ENCODE data around the gene PRR22.

Gene PRR22

GRCh38 chr19:5814123-5814851, 29.7 kb upstream of the PRR22 start:
- ATAC-seq, result no peak
- DNase-seq, result no peak

GRCh38 chr19:5811117-5811516, 26.6 kb upstream of the PRR22 start:
- DNase-seq (no peak), ATAC-seq (no peak)

- ATAC-seq (no peak), DNase-seq (no peak)
Measured at GRCh38 chr19:5809469-5809868, 24.9 kb upstream of the PRR22 start.

GRCh38 chr19:5809053-5809452, 24.5 kb upstream of the PRR22 start:
- DNase-seq (no peak), ATAC-seq (no peak)

GRCh38 chr19:5808120-5808816, 23.7 kb upstream of the PRR22 start:
- no peak for DNase-seq
- ATAC-seq, result no peak

- DNase-seq (no peak), ATAC-seq (no peak)
Measured at GRCh38 chr19:5806905-5807304, 22.4 kb upstream of the PRR22 start.

GRCh38 chr19:5806133-5806489, 21.6 kb upstream of the PRR22 start:
- ATAC-seq (no peak), DNase-seq (no peak)

GRCh38 chr19:5805462-5806132, 21.1 kb upstream of the PRR22 start:
- ATAC-seq (no peak), DNase-seq (peak; percentile 79)

- peak; percentile 58 for DNase-seq
- ATAC-seq, result no peak
Measured at GRCh38 chr19:5804516-5805461, 20.2 kb upstream of the PRR22 start, which contains the start of gene NRTN. Gene NRTN (plus strand): TSS chr19:5805067. CDS start chr19:5824166, 19,099 bp downstream.

- ATAC-seq (peak; percentile 95), DNase-seq (peak; percentile 99)
Measured at GRCh38 chr19:5803752-5804515, 19.4 kb upstream of the PRR22 start.

GRCh38 chr19:5803441-5803751, 18.9 kb upstream of the PRR22 start:
- no peak for DNase-seq
- ATAC-seq, result no peak

- ATAC-seq (no peak), DNase-seq (peak; percentile 53)
Measured at GRCh38 chr19:5801796-5802619, 17.5 kb upstream of the PRR22 start.

- ATAC-seq (no peak), DNase-seq (no peak)
Measured at GRCh38 chr19:5800361-5801270, 16.1 kb upstream of the PRR22 start.

- DNase-seq (no peak), ATAC-seq (no peak)
Measured at GRCh38 chr19:5799247-5800241, 15.0 kb upstream of the PRR22 start.

- DNase-seq (no peak), ATAC-seq (no peak)
Measured at GRCh38 chr19:5798244-5798643, 13.7 kb upstream of the PRR22 start.

GRCh38 chr19:5795382-5795919, 10.9 kb upstream of the PRR22 start:
- DNase-seq (no peak), ATAC-seq (no peak)

GRCh38 chr19:5793188-5793587, 8.6 kb upstream of the PRR22 start:
- DNase-seq (no peak), ATAC-seq (no peak)

- DNase-seq, result no peak
- no peak for ATAC-seq
Measured at GRCh38 chr19:5792224-5792623, 7.7 kb upstream of the PRR22 start.

All from stimulated activated naive CD8-positive, alpha-beta T cell treated with anti-CD3 and anti-CD28 coated beads, Interleukin-15, Interleukin-2, amounts not matched to agents 100 U/mL and 50 U/mL, for 24 hours (primary cell).